Mesothelial cell of epicardium (in vitro differentiated cells): ENCODE data around the gene PSAPL1. TPM values are rescaled to one million over a fixed set of nuclear protein-coding genes. Genes with fewer than 3 reads are reported as not detected.

ENCODE experiments used
- DNase-seq, 2 experiments: peaks; one replicate each; pipeline ENCODE4 v3.0.0; 2021; ENCODE audit warnings: low spot score in 2 of 2; ENCODE audit not compliant: unreplicated experiment in 2 of 2
- H3K27ac Mint-ChIP-seq: 2 replicates; pipeline ENCODE4 v1.8.0; 2021; ENCODE audit warnings: mixed read lengths
- H3K27me3 Mint-ChIP-seq: 2 replicates; pipeline ENCODE4 v1.8.0; 2021; ENCODE audit warnings: low read depth, mixed read lengths
- H3K36me3 Mint-ChIP-seq: 2 replicates; pipeline ENCODE4 v1.8.0; 2021; ENCODE audit warnings: mixed read lengths
- H3K4me1 Mint-ChIP-seq: 2 replicates; pipeline ENCODE4 v1.8.0; 2021; ENCODE audit warnings: mixed read lengths
- H3K4me3 Mint-ChIP-seq: 2 replicates; pipeline ENCODE4 v1.8.0; 2021; ENCODE audit warnings: mild to moderate bottlenecking, moderate library complexity, mixed read lengths
- H3K9me3 Mint-ChIP-seq: 2 replicates; pipeline ENCODE4 v1.8.0; 2021; ENCODE audit warnings: mixed read lengths
- total RNA-seq: library from RNA; stranded (reverse); gene quantifications from 3 replicates; pipeline ENCODE4 v1.2.1, GENCODE V29; 2021
- TF ChIP-seq, protein P1 (sequence below): fragments of 200-600 bp; sonication (generic); IDR thresholded peaks from one replicate; pipeline ENCODE4 v1.5.0; 2021; ENCODE audit warnings: antibody characterized with exemption; ENCODE audit not compliant: unreplicated experiment

The PSAPL1 gene
- total RNA-seq, 1 donor from 2014 or later: not detected

DNA sequence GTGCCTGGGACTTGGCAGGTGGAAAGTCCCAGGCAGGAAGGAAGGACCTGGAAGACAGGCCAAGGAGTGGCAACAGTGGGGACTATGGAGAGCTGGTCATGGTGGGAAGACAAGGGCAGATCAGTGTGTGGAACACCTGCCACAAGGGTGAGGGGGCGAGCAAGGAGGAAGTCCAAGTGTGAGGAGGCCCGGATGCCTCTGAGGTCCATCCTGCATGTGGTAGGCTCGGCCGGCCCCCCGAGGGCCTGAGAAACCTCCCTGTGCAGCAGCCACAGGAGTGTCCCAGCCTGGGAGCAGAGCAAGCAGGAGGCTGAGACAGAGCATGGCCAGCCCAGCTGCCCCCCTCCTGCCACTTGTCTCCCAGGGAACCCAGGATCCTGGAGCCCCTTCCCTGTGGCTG lies 40.5 kb upstream of the PSAPL1 start:
- H3K4me3 Mint-ChIP-seq: no peak overlapping the region

DNA sequence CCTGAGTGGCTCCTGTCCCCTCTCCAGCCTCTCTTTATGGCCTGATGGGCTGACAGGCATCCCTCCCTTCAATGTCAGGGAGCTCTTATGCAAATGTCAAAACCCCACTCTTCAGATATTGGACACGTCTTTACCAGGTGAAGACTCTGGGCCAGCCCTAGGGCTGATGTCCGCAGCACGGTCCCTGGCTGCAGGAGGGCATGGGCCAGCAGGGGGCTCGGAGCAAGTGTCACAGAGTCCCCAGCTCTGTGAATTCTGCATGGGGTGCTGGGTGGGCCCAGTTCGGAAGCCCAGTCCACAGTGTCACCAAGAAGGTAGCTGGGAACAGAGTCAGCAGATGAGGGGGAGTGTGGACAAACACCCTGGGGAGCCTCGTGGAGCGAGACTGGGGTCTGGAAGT lies 39.6 kb upstream of the PSAPL1 start:
- H3K27ac Mint-ChIP-seq: no peak overlapping the region
- H3K9me3 Mint-ChIP-seq: no peaks in the 10 kb centered on the region
- no peak for DNase-seq
- peaks cover 1% of the 10 kb centered on the region for H3K4me1 Mint-ChIP-seq
- TF ChIP-seq, protein P1, sequence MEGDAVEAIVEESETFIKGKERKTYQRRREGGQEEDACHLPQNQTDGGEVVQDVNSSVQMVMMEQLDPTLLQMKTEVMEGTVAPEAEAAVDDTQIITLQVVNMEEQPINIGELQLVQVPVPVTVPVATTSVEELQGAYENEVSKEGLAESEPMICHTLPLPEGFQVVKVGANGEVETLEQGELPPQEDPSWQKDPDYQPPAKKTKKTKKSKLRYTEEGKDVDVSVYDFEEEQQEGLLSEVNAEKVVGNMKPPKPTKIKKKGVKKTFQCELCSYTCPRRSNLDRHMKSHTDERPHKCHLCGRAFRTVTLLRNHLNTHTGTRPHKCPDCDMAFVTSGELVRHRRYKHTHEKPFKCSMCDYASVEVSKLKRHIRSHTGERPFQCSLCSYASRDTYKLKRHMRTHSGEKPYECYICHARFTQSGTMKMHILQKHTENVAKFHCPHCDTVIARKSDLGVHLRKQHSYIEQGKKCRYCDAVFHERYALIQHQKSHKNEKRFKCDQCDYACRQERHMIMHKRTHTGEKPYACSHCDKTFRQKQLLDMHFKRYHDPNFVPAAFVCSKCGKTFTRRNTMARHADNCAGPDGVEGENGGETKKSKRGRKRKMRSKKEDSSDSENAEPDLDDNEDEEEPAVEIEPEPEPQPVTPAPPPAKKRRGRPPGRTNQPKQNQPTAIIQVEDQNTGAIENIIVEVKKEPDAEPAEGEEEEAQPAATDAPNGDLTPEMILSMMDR: no peak
- no peak overlapping the region for H3K4me3 Mint-ChIP-seq
- peaks cover 21% of the 10 kb centered on the region for H3K27me3 Mint-ChIP-seq
- H3K36me3 Mint-ChIP-seq: no peaks in the 10 kb centered on the region

More for the DNA sequence above, 40.5 kb upstream of the PSAPL1 start:
- TF ChIP-seq, protein P1: no peak
- H3K36me3 Mint-ChIP-seq: no peaks in the 10 kb centered on the region
- no peak overlapping the region for H3K27ac Mint-ChIP-seq
- H3K27me3 Mint-ChIP-seq: peaks cover 20% of the 10 kb centered on the region
- no peaks in the 10 kb centered on the region for H3K9me3 Mint-ChIP-seq
- no peak for DNase-seq
- peaks cover 1% of the 10 kb centered on the region for H3K4me1 Mint-ChIP-seq

DNA sequence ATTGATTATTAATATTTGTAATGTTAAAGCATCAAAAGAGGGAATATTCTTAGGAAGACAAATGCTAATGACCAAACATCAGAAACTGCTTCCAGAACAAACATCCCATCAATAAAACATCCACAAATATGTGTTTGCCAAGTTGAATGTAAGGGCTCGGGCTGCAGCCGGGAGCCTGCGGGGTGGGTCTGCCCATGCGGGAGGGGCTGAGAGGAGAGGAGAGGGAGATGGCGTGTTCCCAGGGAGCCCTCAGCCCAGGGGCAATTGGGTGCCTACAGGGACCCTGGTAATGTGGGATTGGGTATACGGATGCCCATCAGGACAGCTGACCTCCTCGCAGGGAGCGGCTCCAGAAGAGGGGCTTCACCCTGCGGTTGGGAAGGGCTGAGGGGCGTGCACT lies 38.4 kb upstream of the PSAPL1 start:
- no peak overlapping the region for H3K27ac Mint-ChIP-seq
- H3K27me3 Mint-ChIP-seq: peaks cover 25% of the 10 kb centered on the region
- no peak for DNase-seq
- TF ChIP-seq, protein P1: no peak
- H3K36me3 Mint-ChIP-seq: no peaks in the 10 kb centered on the region
- no peak overlapping the region for H3K4me3 Mint-ChIP-seq
- no peaks in the 10 kb centered on the region for H3K9me3 Mint-ChIP-seq
- peaks cover 1% of the 10 kb centered on the region for H3K4me1 Mint-ChIP-seq

DNA sequence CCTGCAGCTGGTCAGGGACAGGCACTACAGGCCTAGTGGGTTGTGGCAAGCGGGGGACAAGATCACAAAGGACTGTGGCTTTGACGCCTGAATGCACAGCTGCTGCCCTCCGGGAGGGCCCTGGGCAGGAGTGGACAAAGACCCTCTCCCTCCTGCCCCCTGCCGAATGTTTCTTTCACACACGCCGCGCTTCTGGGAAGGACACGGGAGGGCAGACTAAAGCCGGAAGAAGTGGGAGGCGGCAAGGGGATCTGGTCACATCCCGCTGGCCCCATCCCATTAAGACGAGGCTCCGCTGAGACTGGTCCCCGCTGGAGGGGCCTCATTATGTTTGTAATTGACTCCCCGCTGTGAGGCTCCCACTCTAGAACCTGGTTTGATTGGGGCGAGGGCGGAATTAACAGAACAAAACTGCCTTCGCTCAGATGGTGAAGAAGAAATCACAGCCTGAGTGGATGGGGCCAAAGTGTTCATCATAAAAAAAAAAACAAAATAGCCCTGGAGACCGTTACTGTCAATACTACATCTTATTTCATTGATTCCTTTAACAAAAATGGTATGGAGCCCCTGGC lies 37.8 kb upstream of the PSAPL1 start:
- TF ChIP-seq, protein P1: no peak
- no peak for DNase-seq
- Mint-ChIP-seq H3K4me3 (no peak overlapping the region), H3K27me3 (peaks cover 25% of the 10 kb centered on the region), H3K4me1 (peaks cover 1% of the 10 kb centered on the region), H3K27ac (no peak overlapping the region), H3K36me3 (no peaks in the 10 kb centered on the region), H3K9me3 (no peaks in the 10 kb centered on the region)

DNA sequence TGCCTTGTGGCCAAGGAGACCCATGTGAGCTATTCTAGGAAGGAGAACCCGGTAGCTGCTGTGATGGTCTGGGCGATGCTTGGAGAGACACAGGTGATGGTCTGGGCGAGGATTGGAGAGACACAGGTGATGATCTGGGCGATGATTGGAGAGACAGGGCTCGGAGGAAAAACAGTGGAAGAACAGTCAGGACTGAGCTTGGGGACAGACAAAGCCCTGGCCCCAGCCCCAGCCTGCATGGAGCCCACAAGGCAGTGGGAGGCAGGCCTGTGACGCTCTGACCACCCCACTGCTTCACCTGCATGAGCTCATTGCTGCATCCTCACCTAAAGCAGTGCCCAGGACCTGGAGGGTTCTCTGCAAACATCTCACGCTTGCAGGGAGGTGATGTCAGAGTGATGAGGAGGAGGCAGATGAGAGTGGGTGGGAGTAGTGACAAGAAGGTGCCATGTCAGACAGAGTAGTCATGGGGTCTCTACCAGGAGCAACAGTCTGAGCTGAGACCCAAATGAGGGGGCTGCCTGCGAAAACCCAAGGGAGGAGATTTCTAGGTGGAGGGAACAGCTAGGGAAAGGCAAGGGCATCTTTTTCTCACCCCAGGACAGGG lies 35.9 kb upstream of the PSAPL1 start:
- H3K27me3 Mint-ChIP-seq: peaks cover 25% of the 10 kb centered on the region
- H3K4me3 Mint-ChIP-seq: no peak overlapping the region
- H3K9me3 Mint-ChIP-seq: peaks cover 2% of the 10 kb centered on the region
- TF ChIP-seq, protein P1: no peak
- H3K36me3 Mint-ChIP-seq: no peaks in the 10 kb centered on the region
- no peak for DNase-seq
- no peak overlapping the region for H3K27ac Mint-ChIP-seq
- H3K4me1 Mint-ChIP-seq: peaks cover 1% of the 10 kb centered on the region

DNA sequence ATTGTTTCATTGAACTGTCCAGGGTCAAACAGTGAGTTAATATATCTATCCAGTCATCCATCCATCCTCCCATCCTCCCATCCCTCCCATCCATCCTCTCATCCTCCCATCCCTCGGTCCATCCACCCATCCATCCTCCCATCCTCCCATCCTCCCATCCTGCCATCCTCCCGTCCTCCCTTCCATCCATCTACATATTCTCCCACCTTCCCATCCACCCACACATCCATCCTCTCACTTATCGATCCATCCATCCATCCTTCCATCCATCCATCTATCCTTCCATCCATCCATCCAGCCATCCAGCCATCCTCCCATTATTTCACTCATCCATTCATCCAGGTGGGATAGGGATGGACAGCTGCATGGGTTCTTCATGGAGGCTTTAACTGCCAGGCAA lies 35.4 kb upstream of the PSAPL1 start:
- H3K9me3 Mint-ChIP-seq: peaks cover 3% of the 10 kb centered on the region
- no peaks in the 10 kb centered on the region for H3K36me3 Mint-ChIP-seq
- DNase-seq: no peak
- H3K27me3 Mint-ChIP-seq: peaks cover 25% of the 10 kb centered on the region
- H3K27ac Mint-ChIP-seq: no peak overlapping the region
- H3K4me1 Mint-ChIP-seq: peaks cover 1% of the 10 kb centered on the region
- no peak overlapping the region for H3K4me3 Mint-ChIP-seq
- TF ChIP-seq, protein P1: no peak
